Measurements from ENCODE around the gene FRMD4A. TPM values are rescaled to one million over a fixed set of nuclear protein-coding genes. Genes with fewer than 3 reads are reported as not detected.

Gene FRMD4A
- polyA plus RNA-seq, 1 donor, result 35.1 TPM

GRCh38 chr10:14185316-14186045, 145.2 kb downstream of the FRMD4A start:
- DNase-seq, result no peak

- DNase-seq, result no peak
These were observed 145.8 kb downstream of the FRMD4A start for GRCh38 chr10:14184841-14185315.

- DNase-seq, result no peak
These were observed 147.9 kb downstream of the FRMD4A start for GRCh38 chr10:14182781-14183180.

- no peak for DNase-seq
These were observed 149.2 kb downstream of the FRMD4A start for GRCh38 chr10:14181567-14181936.

GRCh38 chr10:14180911-14181566, 149.7 kb downstream of the FRMD4A start:
- no peak for DNase-seq

GRCh38 chr10:14179251-14179650, 151.5 kb downstream of the FRMD4A start:
- DNase-seq, result no peak

GRCh38 chr10:14173706-14174594, 156.8 kb downstream of the FRMD4A start:
- DNase-seq, result peak; percentile 31

GRCh38 chr10:14173391-14173705, 157.4 kb downstream of the FRMD4A start:
- DNase-seq, result peak; percentile 7

- DNase-seq, result no peak
These were observed 158.3 kb downstream of the FRMD4A start for GRCh38 chr10:14172336-14172950.

- DNase-seq, result no peak
These were observed 159.4 kb downstream of the FRMD4A start for GRCh38 chr10:14171336-14171735.

GRCh38 chr10:14163377-14164086, 167.2 kb downstream of the FRMD4A start:
- DNase-seq, result no peak

GRCh38 chr10:14162629-14163344, 167.9 kb downstream of the FRMD4A start:
- DNase-seq, result no peak

- no peak for DNase-seq
These were observed 168.7 kb downstream of the FRMD4A start for GRCh38 chr10:14162061-14162460.

GRCh38 chr10:14160299-14160698, 170.4 kb downstream of the FRMD4A start:
- DNase-seq, result no peak

- no peak for DNase-seq
These were observed 172.1 kb downstream of the FRMD4A start for GRCh38 chr10:14158575-14158974.

GRCh38 chr10:14156104-14156503, 174.6 kb downstream of the FRMD4A start:
- no peak for DNase-seq

- peak; percentile 18 for DNase-seq
These were observed 177.1 kb downstream of the FRMD4A start for GRCh38 chr10:14153570-14154055.

- DNase-seq, result peak; percentile 17
These were observed 179.2 kb downstream of the FRMD4A start for GRCh38 chr10:14151571-14151970.

- DNase-seq, result no peak
These were observed 180.2 kb downstream of the FRMD4A start for GRCh38 chr10:14150526-14150925.

- DNase-seq, result no peak
These were observed 184.2 kb downstream of the FRMD4A start for GRCh38 chr10:14146501-14146900.

GRCh38 chr10:14146025-14146424, 184.7 kb downstream of the FRMD4A start:
- no peak for DNase-seq

All from hindlimb muscle (tissue), 1 donor.